A549 (cell line): ENCODE data around the gene CNPY4. TPM values are rescaled to one million over a fixed set of nuclear protein-coding genes. Genes with fewer than 3 reads are reported as not detected.

Experiments
- ATOH8 ChIP-seq: fragments of 250-450 bp; sonication (Bioruptor Pico); IDR thresholded peaks from 2 replicates; pipeline ENCODE4 v1.5.0; 2020; ENCODE audit warnings: low read depth, mild to moderate bottlenecking, moderate library complexity
- BCL3 ChIP-seq: fragments of >200 bp; sonication (Bioruptor Twin); formaldehyde crosslinking; IDR thresholded peaks from 3 replicates; pipeline ENCODE4 v1.6.1; 2016
- BHLHE40 ChIP-seq: IDR thresholded peaks from 2 replicates; pipeline ENCODE4 v1.6.1; 2012; ENCODE audit warnings: low read depth, low read length, inconsistent platforms
- CBX8 ChIP-seq: fragments of 200-600 bp; sonication (generic); IDR thresholded peaks from 2 replicates; pipeline ENCODE4 v1.6.1; 2016
- CEBPB ChIP-seq, 2 experiments: fragments of >200 bp in 1 of 2; sonication (Bioruptor Twin) in 1 of 2; formaldehyde crosslinking in 1 of 2; IDR thresholded peaks; 2 replicates each; pipeline ENCODE4 v1.6.1; 2012 to 2016
- CHD4 ChIP-seq: fragments of 200-600 bp; sonication (generic); IDR thresholded peaks from 2 replicates; pipeline ENCODE4 v1.6.1; 2016; ENCODE audit warnings: antibody characterized with exemption, mild to moderate bottlenecking, borderline replicate concordance
- CTCF ChIP-seq: fragments of >200 bp; sonication (Bioruptor Twin); formaldehyde crosslinking; IDR thresholded peaks from 3 replicates; pipeline ENCODE4 v1.5.1; 2016
- EHF ChIP-seq: fragments of 250-450 bp; sonication (Bioruptor Pico); IDR thresholded peaks from 2 replicates; pipeline ENCODE4 v1.5.0; 2020; ENCODE audit warnings: mild to moderate bottlenecking
- FOXS1 ChIP-seq: fragments of 250-450 bp; sonication (Bioruptor Pico); IDR thresholded peaks from 2 replicates; pipeline ENCODE4 v1.5.0; 2020; ENCODE audit warnings: mild to moderate bottlenecking, moderate library complexity
- HDAC2 ChIP-seq: fragments of 200-600 bp; sonication (generic); IDR thresholded peaks from 2 replicates; pipeline ENCODE4 v1.6.1; 2016
- HEYL ChIP-seq: fragments of 250-450 bp; sonication (Bioruptor Pico); IDR thresholded peaks from 2 replicates; pipeline ENCODE4 v1.8.0; 2021; ENCODE audit warnings: mild to moderate bottlenecking, moderate library complexity
- HMGXB4 ChIP-seq: fragments of 250-450 bp; sonication (Bioruptor Pico); IDR thresholded peaks from 2 replicates; pipeline ENCODE4 v1.5.0; 2021; ENCODE audit warnings: mild to moderate bottlenecking, moderate library complexity, borderline replicate concordance
- HOXB13 ChIP-seq: fragments of 250-450 bp; sonication (Bioruptor Pico); IDR thresholded peaks from 2 replicates; pipeline ENCODE4 v1.5.0; 2020; ENCODE audit warnings: low read depth, mild to moderate bottlenecking, moderate library complexity
- HOXB5 ChIP-seq: fragments of 250-450 bp; sonication (Bioruptor Pico); IDR thresholded peaks from 2 replicates; pipeline ENCODE4 v1.5.0; 2020; ENCODE audit warnings: mild to moderate bottlenecking, moderate library complexity
- JUN ChIP-seq, 2 experiments: fragments of >200 bp; sonication (Bioruptor Twin); formaldehyde crosslinking; IDR thresholded peaks; 2 replicates in 1 of 2; 3 replicates in 1 of 2; pipeline ENCODE4 v1.6.1; 2016 to 2017
- MAFK ChIP-seq: fragments of 450-650 bp; IDR thresholded peaks from 2 replicates; pipeline ENCODE4 v1.6.1; 2014; ENCODE audit not compliant: partially characterized antibody
- MAZ ChIP-seq: fragments of 150-350 bp; IDR thresholded peaks from 2 replicates; pipeline ENCODE4 v1.6.1; 2014; ENCODE audit warnings: antibody characterized with exemption, low read depth, low read length, borderline replicate concordance
- NFE2L2 ChIP-seq: fragments of 150-350 bp; conservative IDR thresholded peaks from 2 replicates; pipeline ENCODE4 v1.6.1; 2014; ENCODE audit warnings: low read length
- NR3C1 ChIP-seq: fragments of >200 bp; sonication (Bioruptor Twin); formaldehyde crosslinking; IDR thresholded peaks from 3 replicates; pipeline ENCODE4 v1.6.1; 2017
- POLR2AphosphoS2 ChIP-seq: conservative IDR thresholded peaks from 2 replicates; pipeline ENCODE4 v1.6.1; 2012; ENCODE audit warnings: low read length, improper control_type of control experiment, inconsistent platforms
- RAD21 ChIP-seq, 2 experiments: fragments of >200 bp in 1 of 2; sonication (Bioruptor Twin) in 1 of 2; formaldehyde crosslinking in 1 of 2; IDR thresholded peaks in 1 of 2; conservative IDR thresholded peaks in 1 of 2; 2 replicates in 1 of 2; 3 replicates in 1 of 2; pipeline ENCODE4 v1.6.1; 2012 to 2018; ENCODE audit warnings: inconsistent platforms in 1 of 2
- RARB ChIP-seq: fragments of 250-450 bp; sonication (Bioruptor Pico); IDR thresholded peaks from 2 replicates; pipeline ENCODE4 v1.8.0; 2021; ENCODE audit warnings: mild to moderate bottlenecking, moderate library complexity
- TFCP2L1 ChIP-seq: fragments of 250-450 bp; sonication (Bioruptor Pico); IDR thresholded peaks from 2 replicates; pipeline ENCODE4 v1.5.0; 2021; ENCODE audit warnings: mild to moderate bottlenecking
- TP53 ChIP-seq: fragments of 250-450 bp; sonication (Bioruptor Pico); IDR thresholded peaks from 2 replicates; pipeline ENCODE4 v1.5.0; 2021; ENCODE audit warnings: mild to moderate bottlenecking, moderate library complexity
- ZC3H11A ChIP-seq: fragments of 450-650 bp; IDR thresholded peaks from 2 replicates; pipeline ENCODE4 v1.6.1; 2014; ENCODE audit warnings: antibody characterized with exemption, mild to moderate bottlenecking
- ZFP36 ChIP-seq: fragments of 450-650 bp; IDR thresholded peaks from 2 replicates; pipeline ENCODE4 v1.6.1; 2014; ENCODE audit warnings: borderline replicate concordance; ENCODE audit not compliant: partially characterized antibody
- polyA plus RNA-seq, 4 experiments: library from polyadenylated mRNA; depleted of rRNA in 3 of 4; stranded (reverse); fragments of >200 nt; fragmentation: RNase III in 1 of 4; extraction: RNeasy Plus Mini Kit Qiagen cat#74134 plus additional on column Dnase treatment in 1 of 4; gene quantifications; 2 replicates in 3 of 4; 3 replicates in 1 of 4; pipeline ENCODE4 v1.2.3, GENCODE V29; 2011 to 2017

The CNPY4 gene
- polyA plus RNA-seq, 2 of the 4 experiments (the other 2 are of a cell fraction) = 11.7 to 22.8 TPM

- TF ChIP-seq POLR2AphosphoS2 (0 out of 2 replicates have a peak, but pooled peaks have one; percentile 25), TFCP2L1 (no peak), ATOH8 (CRISPR knock-in tag) (no peak), ZC3H11A (no peak), HMGXB4 (no peak), NR3C1 (no peak), HDAC2 (no peak), HEYL (CRISPR knock-in tag) (no peak), CTCF (no peak), BHLHE40 (no peak), MAFK (peak; percentile 41), TP53 (CRISPR knock-in tag) (no peak), CEBPB (IDR thresholded peaks at IDR 0.05) (no peak), MAZ (0 out of 2 replicates have a peak, but pooled peaks have one; percentile 14), CBX8 (no peak), RAD21 (conservative IDR thresholded peaks at IDR 0.05 in 1 of 2, IDR thresholded peaks at IDR 0.05 in 1 of 2) (no peak), ZFP36 (no peak), JUN (IDR thresholded peaks at IDR 0.05) (peak; percentile 36 to 76; a peak in 3 of 5 replicates), EHF (CRISPR knock-in tag) (no peak), NFE2L2 (no peak), HOXB5 (CRISPR knock-in tag) (no peak), BCL3 (peak; percentile 86; the same call in 2 of the 3 replicates), HOXB13 (CRISPR knock-in tag) (no peak), RARB (CRISPR knock-in tag) (no peak), CHD4 (no peak), FOXS1 (CRISPR knock-in tag) (no peak)
Observed at GRCh38 chr7:100119072-100119969, at the start of gene CNPY4, which contains the start of gene TAF6 (continued).
